ENCODE measurements around the gene LZTS2.

DNA sequence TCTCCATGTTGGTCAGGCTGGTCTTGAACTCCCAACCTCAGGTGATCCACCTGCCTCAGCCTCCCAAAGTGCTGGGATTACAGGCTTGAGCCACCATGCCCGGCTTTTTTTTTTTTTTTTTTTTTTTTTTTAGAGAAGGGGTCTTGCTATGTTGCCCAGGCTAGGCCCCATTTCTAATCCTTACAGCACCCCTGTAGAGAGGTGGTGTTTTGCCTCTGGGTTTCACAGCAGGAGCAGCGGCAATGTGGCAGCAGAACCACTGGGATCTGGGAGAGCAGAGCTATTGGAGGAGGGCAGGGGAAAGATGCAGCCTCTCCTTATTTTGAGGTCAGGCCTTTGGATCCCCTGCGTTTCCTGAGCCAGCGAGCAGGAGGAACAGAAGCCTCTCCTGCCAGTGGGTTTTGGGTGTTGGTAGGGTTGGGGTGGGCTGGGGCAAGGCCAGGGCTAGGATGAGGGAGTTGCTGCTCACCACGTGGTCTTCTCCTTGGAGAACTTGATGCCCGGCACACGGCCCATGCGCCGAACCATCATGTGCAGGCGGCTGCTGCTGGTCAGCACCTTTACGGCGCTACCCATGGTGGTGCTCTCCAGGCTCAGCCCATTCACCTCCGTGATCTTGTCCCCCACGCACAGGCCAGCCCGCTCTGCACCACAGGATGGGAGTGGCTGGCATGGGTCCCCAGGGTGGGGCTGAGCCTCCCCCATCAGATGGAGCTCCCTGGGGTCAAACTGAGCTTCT is 23.5 kb downstream of the LZTS2 start:
- TF ChIP-seq CTCF (IDR thresholded peaks at IDR 0.05): no peak
- no peak for TF ChIP-seq EP300 (IDR thresholded peaks at IDR 0.05; ENCODE audit: borderline replicate concordance in 1 of 2, low read depth in 1 of 2, low read length in 1 of 2)
- TF ChIP-seq, protein P1, sequence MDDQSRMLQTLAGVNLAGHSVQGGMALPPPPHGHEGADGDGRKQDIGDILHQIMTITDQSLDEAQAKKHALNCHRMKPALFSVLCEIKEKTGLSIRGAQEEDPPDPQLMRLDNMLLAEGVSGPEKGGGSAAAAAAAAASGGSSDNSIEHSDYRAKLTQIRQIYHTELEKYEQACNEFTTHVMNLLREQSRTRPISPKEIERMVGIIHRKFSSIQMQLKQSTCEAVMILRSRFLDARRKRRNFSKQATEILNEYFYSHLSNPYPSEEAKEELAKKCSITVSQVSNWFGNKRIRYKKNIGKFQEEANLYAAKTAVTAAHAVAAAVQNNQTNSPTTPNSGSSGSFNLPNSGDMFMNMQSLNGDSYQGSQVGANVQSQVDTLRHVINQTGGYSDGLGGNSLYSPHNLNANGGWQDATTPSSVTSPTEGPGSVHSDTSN (IDR thresholded peaks at IDR 0.05): no peak
- TF ChIP-seq RAD21 (IDR thresholded peaks at IDR 0.05; ENCODE audit: low read length): no peak
- TF ChIP-seq SIN3A (IDR thresholded peaks at IDR 0.05; ENCODE audit: borderline replicate concordance, low read depth, low read length): no peak
- no peak for TF ChIP-seq YY1 (IDR thresholded peaks at IDR 0.05; ENCODE audit: low read depth)
- no peak for TF ChIP-seq FOXM1 (IDR thresholded peaks at IDR 0.05; ENCODE audit: low read depth)
- TF ChIP-seq TAF1 (IDR thresholded peaks at IDR 0.05; ENCODE audit: borderline replicate concordance, low read depth, low read length): no peak
- TF ChIP-seq RFX5 (IDR thresholded peaks at IDR 0.05; ENCODE audit: low read length): no peak
- no peak for TF ChIP-seq ELF1 (IDR thresholded peaks at IDR 0.05)
- no peak for TF ChIP-seq EZH2phosphoT487 (IDR thresholded peaks at IDR 0.05; ENCODE audit: borderline replicate concordance, low read depth)
- no peak for TF ChIP-seq RCOR1 (IDR thresholded peaks at IDR 0.05; ENCODE audit: low read length)
- TF ChIP-seq TEAD4 (IDR thresholded peaks at IDR 0.05; ENCODE audit: borderline replicate concordance, insufficient read depth): no peak

Measured in SK-N-SH (cell line).